Ectodermal cell (in vitro differentiated cells): Measurements from ENCODE around the gene AOC2.
"Not testable (repeated sequence)": the region's sequence is repeated elsewhere in the genome, so short reads cannot be mapped to it uniquely, and the experiment has no call there.

Experiments
- H3K27ac ChIP-seq: 2 replicates; pipeline ENCODE4 v1.7.0; 2013; ENCODE audit warnings: mild to moderate bottlenecking, low read depth, low read length; ENCODE audit not compliant: insufficient read depth, poor library complexity, severe bottlenecking
- H3K27me3 ChIP-seq: 2 replicates; pipeline ENCODE4 v1.7.0; 2013; ENCODE audit warnings: mild to moderate bottlenecking, low read length; ENCODE audit not compliant: insufficient read depth, control insufficient read depth, poor library complexity, severe bottlenecking
- H3K36me3 ChIP-seq: one replicate; pipeline ENCODE4 v1.7.0; 2013; ENCODE audit warnings: low read length; ENCODE audit not compliant: control insufficient read depth, insufficient read depth
- H3K4me1 ChIP-seq: one replicate; pipeline ENCODE4 v1.7.0; 2013; ENCODE audit warnings: low read length; ENCODE audit not compliant: control insufficient read depth, insufficient read depth
- H3K4me3 ChIP-seq: 2 replicates; pipeline ENCODE4 v1.7.0; 2013; ENCODE audit warnings: low read depth, low read length, control low read depth; ENCODE audit not compliant: insufficient read depth
- H3K9me3 ChIP-seq: 2 replicates; pipeline ENCODE4 v1.7.0; 2013; ENCODE audit warnings: mild to moderate bottlenecking, low read length, moderate library complexity; ENCODE audit not compliant: control insufficient read depth
- WGBS, 2 experiments: methylation state at CpG; one replicate each; pipeline ENCODE4 v1.1.7; 2013; ENCODE audit warnings: missing lambda C conversion rate in 2 of 2; 5-methylcytosine and 5-hydroxymethylcytosine counted together

AOC2 gene

DNA sequence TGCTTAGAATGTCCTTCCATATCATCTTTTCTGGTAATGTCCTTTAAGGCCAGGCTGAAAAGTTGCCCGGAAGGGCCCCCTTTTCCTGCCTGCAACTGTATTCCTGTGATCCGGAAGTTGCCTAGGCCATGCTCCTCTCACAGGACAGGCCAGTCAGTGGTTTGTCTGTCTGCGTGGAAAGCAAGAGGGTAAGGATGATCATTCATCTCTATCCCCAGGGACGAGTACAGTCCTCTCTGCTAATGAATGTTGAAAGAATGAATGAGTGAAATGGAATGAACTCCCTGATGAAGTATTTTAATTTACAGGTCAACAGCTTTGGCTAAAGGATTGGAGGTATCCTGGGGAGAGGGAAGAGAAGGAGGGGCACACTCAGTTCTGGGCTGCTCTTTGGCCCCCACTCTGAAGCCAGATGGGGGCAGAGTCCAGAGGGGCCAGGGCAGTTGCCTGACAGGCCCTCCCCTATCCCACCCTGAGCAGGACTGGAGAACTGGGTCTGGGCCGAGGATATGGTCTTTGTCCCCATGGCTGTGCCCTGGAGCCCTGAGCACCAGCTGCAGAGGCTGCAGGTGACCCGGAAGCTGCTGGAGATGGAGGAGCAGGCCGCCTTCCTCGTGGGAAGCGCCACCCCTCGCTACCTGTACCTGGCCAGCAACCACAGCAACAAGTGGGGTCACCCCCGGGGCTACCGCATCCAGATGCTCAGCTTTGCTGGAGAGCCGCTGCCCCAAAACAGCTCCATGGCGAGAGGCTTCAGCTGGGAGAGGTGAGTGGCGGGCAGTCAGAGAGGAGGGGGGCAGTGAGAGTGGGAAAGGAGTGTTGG lies 9.8 kb downstream of the AOC2 start:
- H3K9me3 ChIP-seq, result no peaks in the 10 kb centered on the region
- H3K27me3 ChIP-seq, result no peaks in the 10 kb centered on the region
- no peaks in the 10 kb centered on the region for H3K36me3 ChIP-seq
- H3K4me3 ChIP-seq, result no peak overlapping the region
- H3K4me1 ChIP-seq, result peaks cover 8% of the 10 kb centered on the region
- H3K27ac ChIP-seq, result no peak overlapping the region
- WGBS, 2 experiments, result 95% methylated on average over 15 of the region's 15 CpGs

DNA sequence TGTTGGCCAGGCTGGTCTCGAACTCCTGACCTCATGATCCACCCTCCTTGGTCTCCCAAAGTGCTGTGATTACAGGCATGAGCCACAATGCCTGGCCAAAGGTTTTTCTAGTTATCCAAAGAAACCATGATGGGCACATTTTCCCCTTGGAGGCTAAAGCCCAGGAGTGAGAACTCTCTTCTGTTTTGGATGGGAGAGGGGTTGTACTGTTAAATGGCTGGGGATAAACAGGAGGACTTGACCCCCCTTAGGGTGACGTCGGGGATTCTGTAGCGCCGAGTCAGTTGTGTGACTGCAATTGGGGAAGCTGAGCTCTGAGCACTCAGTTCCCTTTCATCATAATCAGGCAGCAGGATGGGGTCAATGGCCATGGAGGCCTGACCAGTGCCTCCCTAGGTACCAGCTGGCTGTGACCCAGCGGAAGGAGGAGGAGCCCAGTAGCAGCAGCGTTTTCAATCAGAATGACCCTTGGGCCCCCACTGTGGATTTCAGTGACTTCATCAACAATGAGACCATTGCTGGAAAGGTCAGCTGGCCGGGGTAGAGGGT lies 10.7 kb downstream of the AOC2 start:
- no peak overlapping the region for H3K27ac ChIP-seq
- no peaks in the 10 kb centered on the region for H3K27me3 ChIP-seq
- no peaks in the 10 kb centered on the region for H3K36me3 ChIP-seq
- 79 to 89% methylated on average over 8 of the region's 8 CpGs for WGBS, 2 experiments
- H3K4me1 ChIP-seq, result peaks cover 5% of the 10 kb centered on the region
- no peaks in the 10 kb centered on the region for H3K9me3 ChIP-seq
- H3K4me3 ChIP-seq, result no peak overlapping the region

DNA sequence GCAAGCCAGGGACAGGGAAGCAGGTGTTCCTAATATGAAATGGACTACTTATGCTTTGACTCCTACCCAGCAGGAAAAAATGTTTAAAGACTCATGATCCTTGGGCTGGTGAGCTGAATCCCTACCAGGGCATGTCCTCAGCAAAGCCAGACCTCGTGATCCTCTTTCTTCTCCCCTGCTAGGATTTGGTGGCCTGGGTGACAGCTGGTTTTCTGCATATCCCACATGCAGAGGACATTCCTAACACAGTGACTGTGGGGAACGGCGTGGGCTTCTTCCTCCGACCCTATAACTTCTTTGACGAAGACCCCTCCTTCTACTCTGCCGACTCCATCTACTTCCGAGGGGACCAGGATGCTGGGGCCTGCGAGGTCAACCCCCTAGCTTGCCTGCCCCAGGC lies 11.7 kb downstream of the AOC2 start:
- not testable (repeated sequence) for H3K36me3 ChIP-seq, H3K4me3 ChIP-seq, H3K27me3 ChIP-seq, H3K27ac ChIP-seq, H3K9me3 ChIP-seq, H3K4me1 ChIP-seq
- WGBS, 2 experiments, result 90 to 97% methylated on average over 5 of the region's 8 CpGs

DNA sequence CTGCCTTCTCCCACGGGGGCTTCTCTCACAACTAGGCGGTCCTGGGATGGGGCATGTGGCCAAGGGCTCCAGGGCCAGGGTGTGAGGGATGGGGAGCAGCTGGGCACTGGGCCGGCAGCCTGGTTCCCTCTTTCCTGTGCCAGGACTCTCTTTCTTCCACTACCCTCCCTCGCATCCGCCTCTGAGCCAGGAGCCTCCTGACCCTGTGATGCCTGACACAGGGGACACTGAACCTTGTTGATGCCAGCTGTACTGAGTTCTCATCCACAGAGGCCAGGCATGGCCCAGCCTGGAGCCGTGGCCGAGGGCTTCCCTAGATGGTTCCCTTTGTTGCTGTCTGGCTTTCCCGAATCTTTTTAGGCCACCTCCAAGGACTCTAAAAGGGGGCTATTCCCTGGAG lies 12.1 kb downstream of the AOC2 start:
- not testable (repeated sequence) for H3K27ac ChIP-seq, H3K27me3 ChIP-seq, H3K9me3 ChIP-seq, H3K4me3 ChIP-seq, H3K4me1 ChIP-seq, H3K36me3 ChIP-seq
- 93 to 94% methylated on average over 6 of the region's 8 CpGs for WGBS, 2 experiments

DNA sequence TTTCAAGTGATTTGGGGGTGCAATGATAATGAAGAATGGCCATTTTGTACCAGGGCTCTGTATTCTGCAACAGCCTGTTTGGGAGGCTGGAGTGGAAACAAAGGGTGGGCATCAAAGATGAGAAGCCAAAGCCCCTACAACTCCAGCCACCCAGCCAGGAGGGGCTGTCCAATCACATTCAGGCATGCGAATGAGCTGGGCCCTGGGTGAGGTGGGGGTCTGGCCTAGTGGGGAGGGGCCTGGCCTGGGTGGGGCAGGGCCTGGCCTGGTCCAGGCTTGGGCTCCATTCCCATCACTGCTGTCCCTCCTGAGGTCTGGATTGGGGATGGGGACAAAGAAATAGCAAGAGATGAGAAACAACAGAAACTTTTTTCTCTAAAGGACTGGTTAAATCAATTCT lies 13.0 kb downstream of the AOC2 start:
- Histone ChIP-seq H3K27ac (no peak overlapping the region), H3K4me3 (no peak overlapping the region), H3K9me3 (no peaks in the 10 kb centered on the region), H3K4me1 (no peaks in the 10 kb centered on the region), H3K36me3 (no peaks in the 10 kb centered on the region), H3K27me3 (no peaks in the 10 kb centered on the region)
- 76 to 100% methylated on average over 1 of the region's 1 CpG for WGBS, 2 experiments

DNA sequence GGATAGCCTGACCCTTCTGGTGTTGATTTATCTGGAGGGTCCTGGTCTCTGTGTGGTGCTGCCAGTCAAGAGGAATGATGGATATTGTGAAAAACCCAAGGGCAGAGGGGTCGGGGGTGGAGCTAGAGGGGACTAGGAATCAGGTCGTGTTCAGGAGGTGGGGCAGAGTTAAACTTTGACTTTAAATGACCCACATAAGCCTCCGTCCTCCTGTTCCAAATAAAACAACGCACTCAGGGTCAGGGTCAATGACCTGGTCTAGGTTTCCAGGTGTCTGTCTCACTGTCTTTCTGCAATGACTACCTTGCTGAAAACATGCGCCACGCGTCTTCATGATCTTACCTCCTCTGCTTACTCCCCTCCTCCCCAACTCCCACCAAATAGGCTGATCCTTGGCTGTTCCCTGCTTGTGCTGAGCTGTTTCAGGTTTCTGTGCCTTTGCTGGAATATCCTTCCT lies 21.3 kb downstream of the AOC2 start:
- Histone ChIP-seq H3K27ac (no peak overlapping the region), H3K27me3 (no peaks in the 10 kb centered on the region), H3K9me3 (no peaks in the 10 kb centered on the region), H3K36me3 (no peaks in the 10 kb centered on the region), H3K4me3 (no peak overlapping the region), H3K4me1 (no peaks in the 10 kb centered on the region)
- WGBS, 2 experiments, result 82 to 85% methylated on average over 7 of the region's 7 CpGs

DNA sequence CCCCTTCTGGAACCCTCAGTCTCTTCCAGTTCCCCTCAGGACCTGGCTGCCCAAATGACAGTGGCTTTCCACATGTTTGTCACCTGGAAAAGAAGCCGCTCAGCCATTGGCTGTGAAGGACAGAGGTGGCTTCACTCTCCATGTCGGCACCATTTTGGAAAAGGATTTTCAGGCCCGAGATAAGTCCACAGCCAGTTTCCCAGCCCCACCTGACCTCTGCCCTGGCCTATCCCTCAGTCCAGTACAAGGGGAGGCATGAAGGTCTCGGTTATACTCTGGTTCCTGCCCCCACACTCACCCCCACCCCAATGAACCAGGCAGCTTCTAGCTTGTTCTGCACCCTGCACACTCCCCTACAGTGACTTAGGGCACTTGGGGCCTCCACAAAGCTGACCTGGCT lies 21.8 kb downstream of the AOC2 start:
- Histone ChIP-seq H3K27ac (no peak overlapping the region), H3K4me3 (no peak overlapping the region), H3K27me3 (no peaks in the 10 kb centered on the region), H3K36me3 (no peaks in the 10 kb centered on the region), H3K9me3 (no peaks in the 10 kb centered on the region), H3K4me1 (no peaks in the 10 kb centered on the region)
- whole genome bisulfite sequencing, 2 experiments, result 93 to 95% methylated on average over 4 of the region's 4 CpGs

DNA sequence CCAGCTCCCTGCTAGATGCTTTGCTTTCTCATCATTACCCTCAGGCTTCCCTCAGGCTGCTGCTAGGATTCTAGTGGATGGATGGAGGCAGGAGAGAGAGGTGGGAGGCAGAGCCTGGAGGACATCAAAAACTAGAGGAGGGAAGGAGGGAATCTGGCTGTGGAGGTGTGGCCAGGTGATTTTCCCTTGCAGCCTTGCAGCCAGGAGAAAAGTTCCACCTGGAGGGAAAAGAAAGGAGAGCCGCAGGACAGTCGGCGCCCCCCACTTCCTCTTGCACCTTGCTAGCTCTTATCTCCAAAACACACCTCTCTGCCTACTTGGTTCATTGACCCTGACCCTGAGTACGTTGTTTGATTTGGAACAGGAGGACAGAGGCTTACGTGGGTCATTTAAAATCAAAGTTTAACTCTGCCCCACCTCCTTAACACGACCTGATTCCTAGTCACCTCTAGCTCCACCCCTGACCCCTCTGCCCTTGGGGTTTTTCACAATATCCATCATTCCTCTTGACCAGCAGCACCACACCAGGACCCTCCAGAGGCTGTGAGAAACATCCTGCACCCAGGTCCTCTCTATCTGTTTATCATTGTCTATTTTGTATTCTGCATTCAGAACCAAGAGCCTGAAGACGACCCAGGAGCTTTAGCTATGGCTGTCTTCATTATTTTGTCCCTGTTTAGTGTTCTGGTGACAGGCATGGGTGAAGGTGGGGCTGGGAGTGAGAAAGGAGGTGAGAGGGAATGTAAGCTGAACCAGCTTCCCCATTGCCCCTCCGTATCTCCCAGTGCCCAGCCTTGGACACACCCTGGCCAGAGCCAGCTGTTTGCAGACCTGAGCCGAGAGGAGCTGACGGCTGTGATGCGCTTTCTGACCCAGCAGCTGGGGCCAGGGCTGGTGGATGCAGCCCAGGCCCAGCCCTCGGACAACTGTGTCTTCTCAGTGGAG lies 22.5 kb downstream of the AOC2 start:
- H3K27ac ChIP-seq, result no peak overlapping the region
- no peaks in the 10 kb centered on the region for H3K9me3 ChIP-seq
- H3K27me3 ChIP-seq, result no peaks in the 10 kb centered on the region
- H3K4me3 ChIP-seq, result no peak overlapping the region
- WGBS, 2 experiments, result 79 to 89% methylated on average over 11 to 12 of the region's 12 CpGs
- no peaks in the 10 kb centered on the region for H3K36me3 ChIP-seq
- H3K4me1 ChIP-seq, result no peaks in the 10 kb centered on the region

DNA sequence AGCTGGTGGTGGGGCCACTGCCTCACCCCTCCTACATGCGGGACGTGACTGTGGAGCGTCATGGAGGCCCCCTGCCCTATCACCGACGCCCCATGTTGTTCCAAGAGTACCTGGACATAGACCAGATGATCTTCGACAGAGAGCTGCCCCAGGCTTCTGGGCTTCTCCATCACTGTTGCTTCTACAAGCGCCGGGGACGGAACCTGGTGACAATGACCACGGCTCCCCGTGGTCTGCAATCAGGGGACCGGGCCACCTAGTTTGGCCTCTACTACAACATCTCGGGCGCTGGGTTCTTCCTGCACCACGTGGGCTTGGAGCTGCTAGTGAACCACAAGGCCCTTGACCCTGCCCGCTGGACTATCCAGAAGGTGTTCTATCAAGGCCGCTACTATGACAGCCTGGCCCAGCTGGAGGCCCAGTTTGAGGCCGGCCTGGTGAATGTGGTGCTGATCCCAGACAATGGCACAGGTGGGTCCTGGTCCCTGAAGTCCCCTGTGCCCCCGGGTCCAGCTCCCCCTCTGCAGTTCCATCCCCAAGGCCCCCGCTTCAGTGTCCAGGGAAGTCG lies 23.4 kb downstream of the AOC2 start:
- H3K36me3 ChIP-seq, H3K27ac ChIP-seq, H3K27me3 ChIP-seq, H3K9me3 ChIP-seq, H3K4me3 ChIP-seq, H3K4me1 ChIP-seq: not testable (repeated sequence)
- WGBS, 2 experiments, result 95 to 96% methylated on average over 17 to 20 of the region's 21 CpGs

DNA sequence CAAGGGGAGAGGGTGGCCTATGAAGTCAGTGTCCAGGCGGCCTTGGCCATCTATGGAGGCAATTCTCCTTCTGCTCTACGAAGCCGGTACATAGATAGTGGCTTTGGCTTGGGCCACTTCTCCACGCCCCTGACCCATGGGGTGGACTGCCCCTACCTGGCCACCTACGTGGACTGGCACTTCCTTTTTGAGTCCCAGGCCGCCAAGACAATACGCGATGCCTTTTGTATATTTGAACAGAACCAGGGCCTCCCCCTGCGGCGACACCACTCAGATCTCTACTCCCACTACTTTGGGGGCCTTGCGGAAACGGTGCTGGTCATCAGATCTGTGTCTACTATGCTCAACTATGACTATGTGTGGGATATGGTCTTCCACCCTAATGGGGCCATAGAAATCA lies 24.0 kb downstream of the AOC2 start:
- 94 to 96% methylated on average over 12 of the region's 12 CpGs for WGBS, 2 experiments
- Histone ChIP-seq H3K27me3 (no peaks in the 10 kb centered on the region), H3K27ac (no peak overlapping the region), H3K4me3 (no peak overlapping the region), H3K9me3 (no peaks in the 10 kb centered on the region), H3K36me3 (no peaks in the 10 kb centered on the region), H3K4me1 (no peaks in the 10 kb centered on the region)
